ENCODE data around the gene COG2. TPM values are rescaled to one million over a fixed set of nuclear protein-coding genes. Genes with fewer than 3 reads are reported as not detected.

The COG2 gene
- total and polyA plus RNA-seq, 2 of the 13 experiments (the other 11 are each of a cell fraction or from before 2014, with no cell fraction given) = 16.8 to 36.3 TPM

- no peak for TF ChIP-seq ZNF280B (CRISPR knock-in tag; IDR thresholded peaks at IDR 0.05; ENCODE audit: borderline replicate concordance)
- TF ChIP-seq RBAK (CRISPR knock-in tag; IDR thresholded peaks at IDR 0.05) = no peak
- no peak for TF ChIP-seq SPEN (CRISPR knock-in tag; IDR thresholded peaks at IDR 0.05; ENCODE audit: low read depth)
Observed at GRCh38 chr1:230592848-230593414, 49.4 kb upstream of the COG2 start (continued).

- no peaks in the 10 kb centered on the region for H3K9me3 ChIP-seq (ENCODE audit: low read length)
- no peaks in the 10 kb centered on the region for H3K36me3 ChIP-seq (replicated peaks in 1 of 2; ENCODE audit: control insufficient read depth in 1 of 2, insufficient read depth in 2 of 2, low read length in 2 of 2)
- H3K9ac ChIP-seq (ENCODE audit: insufficient read depth, low read depth, low read length) = no peak overlapping the region
- CTCF ChIA-PET (ENCODE audit: low intra/inter-chr PET ratio, low total read pairs) = no interaction called here
- intact Hi-C loops (cut with micrococcal nuclease; ENCODE audit: unreplicated experiment) (no loop called here), in situ Hi-C loops (cut with HindIII; ENCODE audit: extremely low pct_ligation_motif_present, low pct_unique_long_range_greater_than_20kb) (no loop called here)
- no peak for ATAC-seq
- no peaks in the 10 kb centered on the region for H3K79me2 ChIP-seq (ENCODE audit: insufficient read depth, low read length)
- H3K27me3 ChIP-seq (ENCODE audit: control insufficient read depth in 1 of 2, insufficient read depth in 2 of 2, low read length in 2 of 2) = peaks cover 0 to 7% of the 10 kb centered on the region in 2 experiments; a peak in 1 of 5 replicates
- DNase-seq (ENCODE audit: low spot score) = no peak
- H3K4me2 ChIP-seq (ENCODE audit: low read depth, low read length) = no peak overlapping the region
- H2AFZ ChIP-seq (ENCODE audit: low read length) = no peak overlapping the region
- whole genome bisulfite sequencing (ENCODE audit: low lambda C conversion rate) = 67% methylated on average over 1 of the region's 1 CpG
- H3K27ac ChIP-seq (ENCODE audit: extremely low read length, insufficient read depth, low read length) = no peak overlapping the region
- no peak overlapping the region for H3K4me3 ChIP-seq (replicated peaks in 1 of 3; ENCODE audit: insufficient read depth in 1 of 3, low read depth in 2 of 3, low read length in 3 of 3)
- no peaks in the 10 kb centered on the region for H3K4me1 ChIP-seq (ENCODE audit: insufficient read depth, low read length)
- 0 out of 2 replicates have a peak, but pooled peaks have one; percentile 26 for TF ChIP-seq LCORL (IDR thresholded peaks at IDR 0.05)
- TF ChIP-seq LCORL (CRISPR knock-in tag; IDR thresholded peaks at IDR 0.05) = no peak
- no peak for TF ChIP-seq TCF7 (IDR thresholded peaks at IDR 0.05; ENCODE audit: low read depth)
- H4K20me1 ChIP-seq (ENCODE audit: insufficient read depth, low read length) = no peaks in the 10 kb centered on the region
- POLR2A ChIA-PET = no interaction called here
- no TSS peak for BruUV-seq (replicated peaks)
- FAIRE-seq = no peak
Observed at GRCh38 chr1:230594214-230594773, 48.0 kb upstream of the COG2 start.
